Cardiac muscle cell (in vitro differentiated cells and primary cell): ENCODE measurements around the gene COL16A1. TPM values are rescaled to one million over a fixed set of nuclear protein-coding genes. Genes with fewer than 3 reads are reported as not detected.

Experiments used
- DNase-seq, 2 donors: peaks; one replicate each; pipeline versions ENCODE4 v3.0.0 to v3.0.0-alpha.2; 2010 to 2017; ENCODE audit warnings: low read depth in 1 of 2, low spot score in 1 of 2
- H3K27ac ChIP-seq: fragments of 200-600 bp; sonication (generic); 2 replicates; pipeline ENCODE4 v1.5.1; 2016
- H3K27me3 ChIP-seq: fragments of 200-600 bp; sonication (generic); 2 replicates; pipeline ENCODE4 v1.6.0; 2016; ENCODE audit warnings: control low read depth
- H3K36me3 ChIP-seq: fragments of 200-600 bp; sonication (generic); 2 replicates; pipeline ENCODE4 v1.5.1; 2016; ENCODE audit warnings: control low read depth
- H3K4me1 ChIP-seq: fragments of 200-600 bp; sonication (generic); 2 replicates; pipeline ENCODE4 v1.8.1; 2017; ENCODE audit warnings: low read depth, mild to moderate bottlenecking, mixed run types
- H3K4me3 ChIP-seq: fragments of 200-600 bp; sonication (generic); 2 replicates; pipeline ENCODE4 v1.5.1; 2016; ENCODE audit warnings: mild to moderate bottlenecking
- H3K9me3 ChIP-seq: fragments of 200-600 bp; sonication (generic); 2 replicates; pipeline ENCODE4 v1.5.1; 2017; ENCODE audit warnings: low read depth, mild to moderate bottlenecking, control low read depth
- CTCF ChIP-seq: IDR thresholded peaks from 2 replicates; pipeline ENCODE4 v1.5.1; 2012; ENCODE audit warnings: low read depth, mild to moderate bottlenecking, low read length
- polyA plus RNA-seq: library from polyadenylated mRNA; unstranded; fragments of >200 nt; fragmentation: Nextera tagmentation; extraction: Ambion mirVana; gene quantifications from 2 replicates; pipeline ENCODE4 v1.2.1, GENCODE V29; 2016
- total RNA-seq: library from RNA; depleted of rRNA; stranded (reverse); fragments of >200 nt; gene quantifications from 2 replicates; pipeline ENCODE4 v1.2.3, GENCODE V29; 2016

COL16A1 gene
- total and polyA plus RNA-seq, 2 experiments from 2014 or later, result 119 to 120 TPM

GRCh38 chr1:31620631-31621497 is 83.0 kb downstream of the COL16A1 start:
- TF ChIP-seq CTCF, result no peak
- no peak overlapping the region for H3K4me3 ChIP-seq
- H3K27me3 ChIP-seq, result peaks cover 26% of the 10 kb centered on the region
- no peak for DNase-seq
- H3K9me3 ChIP-seq, result no peaks in the 10 kb centered on the region
- H3K4me1 ChIP-seq, result peaks cover 3% of the 10 kb centered on the region
- H3K27ac ChIP-seq, result no peak overlapping the region
- H3K36me3 ChIP-seq, result no peaks in the 10 kb centered on the region

GRCh38 chr1:31618916-31619846 is 84.6 kb downstream of the COL16A1 start:
- Histone ChIP-seq H3K27ac (no peak overlapping the region), H3K27me3 (peaks cover 30% of the 10 kb centered on the region), H3K4me1 (peaks cover 3% of the 10 kb centered on the region), H3K36me3 (no peaks in the 10 kb centered on the region), H3K9me3 (no peaks in the 10 kb centered on the region), H3K4me3 (no peak overlapping the region)
- no peak for TF ChIP-seq CTCF
- DNase-seq, result no peak

- Histone ChIP-seq H3K27ac (no peak overlapping the region), H3K4me3 (peak overlapping the region; percentile 81), H3K9me3 (no peaks in the 10 kb centered on the region), H3K27me3 (peaks cover 30% of the 10 kb centered on the region), H3K4me1 (peaks cover 3% of the 10 kb centered on the region), H3K36me3 (no peaks in the 10 kb centered on the region)
- peak; percentile 81 for TF ChIP-seq CTCF
- DNase-seq, result peak; percentile 56 to 79
These were observed 85.7 kb downstream of the COL16A1 start for GRCh38 chr1:31617916-31618746.

- Histone ChIP-seq H3K27me3 (peaks cover 30% of the 10 kb centered on the region), H3K4me1 (peaks cover 3% of the 10 kb centered on the region)
- DNase-seq, result no peak
These were observed 86.5 kb downstream of the COL16A1 start, which contains the start of gene HCRTR1 for GRCh38 chr1:31617218-31617915. HCRTR1 (plus strand) TSS chr1:31617689; CDS start chr1:31619193, 1,504 bp downstream.

More at GRCh38 chr1:31617218-31617915, 86.5 kb downstream of the COL16A1 start, which contains the start of gene HCRTR1:
- no peak for TF ChIP-seq CTCF
- no peak within 1 kb of the TSS for H3K27ac ChIP-seq
- no peaks in the 10 kb centered on the region for H3K9me3 ChIP-seq
- H3K4me3 ChIP-seq, result peak within 1 kb of the TSS; percentile 81
- no peaks in the 10 kb centered on the region for H3K36me3 ChIP-seq
